Measurements from ENCODE around the gene MMP24. TPM values are rescaled to one million over a fixed set of nuclear protein-coding genes. Genes with fewer than 3 reads are reported as not detected.
"Not testable (repeated sequence)": the region's sequence is repeated elsewhere in the genome, so short reads cannot be mapped to it uniquely, and the experiment has no call there.

The MMP24 gene
- total and polyA plus RNA-seq, 5 donors = 0.27 to 0.48 (median 0.40) TPM

DNA sequence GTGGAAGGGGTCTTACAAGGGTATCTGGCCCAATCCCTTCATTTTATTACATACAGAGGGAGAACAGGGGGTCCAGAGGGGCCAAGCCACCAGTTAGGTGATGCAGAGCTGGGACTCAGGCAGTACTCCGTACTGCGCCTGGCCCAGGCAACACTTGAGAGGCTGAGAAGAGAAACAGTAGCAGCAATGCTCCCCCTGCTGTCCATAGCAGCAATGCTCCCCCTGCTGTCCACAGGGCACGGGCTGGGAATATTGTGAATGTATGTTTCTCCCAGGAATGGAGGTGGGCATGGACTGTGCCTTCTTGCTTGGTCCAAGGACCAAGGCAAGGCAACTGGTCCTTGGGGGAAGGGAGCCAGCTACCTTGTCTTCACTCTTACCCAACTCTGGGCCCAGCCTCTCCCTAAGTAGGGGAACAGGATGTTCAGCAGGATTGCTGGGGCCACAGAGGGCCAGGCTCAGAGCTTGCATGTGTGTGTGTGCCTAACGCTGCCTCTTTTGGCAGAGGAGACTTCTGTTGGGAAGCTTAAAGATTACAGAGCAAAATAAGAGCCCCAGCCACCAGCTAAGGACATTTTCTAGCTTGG, 80.5 kb downstream of the MMP24 start:
- peak; percentile 48 to 76 (median 71) for DNase-seq
- Histone ChIP-seq H3K27me3 (ENCODE audit: control insufficient read depth, insufficient read depth) (no peaks in the 10 kb centered on the region), H3K9me3 (ENCODE audit: control insufficient read depth, low read length) (no peaks in the 10 kb centered on the region), H3K4me3 (ENCODE audit: low read length) (no peak overlapping the region), H3K27ac (ENCODE audit: low read length) (peak overlapping the region; percentile 25), H3K4me1 (ENCODE audit: control insufficient read depth, insufficient read depth, low read length) (peaks cover 14% of the 10 kb centered on the region)
- peak; percentile 58 to 67 for ATAC-seq
- 38% methylated on average over 4 of the region's 4 CpGs for WGBS
- intact Hi-C loops (cut with DNase I) = no loop called here

DNA sequence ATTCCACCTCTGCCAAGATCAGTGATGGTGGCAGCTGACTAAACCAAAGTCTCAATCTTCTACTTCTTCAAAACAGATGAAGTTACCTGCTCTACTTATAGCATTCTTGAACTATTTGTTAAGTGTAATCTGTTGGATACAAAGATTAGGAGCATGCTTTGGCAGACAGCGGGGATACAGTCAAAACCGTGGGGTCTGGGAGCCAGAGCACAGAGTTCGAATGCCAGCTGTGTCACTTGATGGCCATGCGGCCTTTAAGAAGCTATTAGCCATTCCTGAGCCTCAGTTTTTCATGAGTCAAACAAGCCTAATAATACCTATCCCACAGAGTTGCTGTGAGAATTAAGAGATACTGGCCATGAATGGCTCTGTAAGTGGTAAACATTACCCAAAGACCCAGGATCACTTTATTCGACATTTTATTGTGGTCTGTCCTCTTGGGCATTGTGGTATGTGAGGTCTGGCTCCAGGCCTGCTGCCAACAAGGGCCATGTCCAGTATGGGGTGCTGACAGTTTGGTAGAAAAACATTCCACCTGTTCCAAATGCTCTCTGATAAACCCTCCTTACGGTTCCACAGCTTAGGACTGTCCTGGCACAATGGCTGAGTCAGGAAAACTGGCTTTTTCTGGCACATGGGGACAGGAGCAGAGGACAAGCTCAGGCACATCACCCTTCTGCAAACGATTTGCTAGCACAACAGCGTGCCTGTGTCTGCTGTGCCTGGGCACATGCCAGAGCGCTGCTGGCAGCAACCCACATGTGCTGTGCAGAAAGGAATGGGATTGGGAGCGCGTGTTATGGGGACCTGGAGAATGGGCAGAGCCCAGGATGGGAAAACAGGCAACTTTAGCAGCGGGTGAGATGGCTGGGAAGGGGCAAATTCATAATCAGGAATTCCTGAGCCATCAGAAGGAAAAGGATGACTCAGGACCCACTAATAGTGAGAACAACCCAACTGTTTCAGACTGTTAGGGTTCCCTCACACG, 81.5 kb downstream of the MMP24 start:
- H3K4me1 ChIP-seq (ENCODE audit: control insufficient read depth, insufficient read depth, low read length) = peaks cover 14% of the 10 kb centered on the region
- peak; percentile 70 to 89 (median 88) for DNase-seq
- ATAC-seq = peak; percentile 46 to 69
- H3K4me3 ChIP-seq (ENCODE audit: low read length) = no peak overlapping the region
- WGBS = 52% methylated on average over 13 of the region's 13 CpGs
- H3K27ac ChIP-seq (ENCODE audit: low read length) = peak overlapping the region; percentile 43
- intact Hi-C loops (cut with DNase I) = no loop called here
- H3K27me3 ChIP-seq (ENCODE audit: control insufficient read depth, insufficient read depth) = no peaks in the 10 kb centered on the region
- H3K9me3 ChIP-seq (ENCODE audit: control insufficient read depth, low read length) = no peaks in the 10 kb centered on the region

DNA sequence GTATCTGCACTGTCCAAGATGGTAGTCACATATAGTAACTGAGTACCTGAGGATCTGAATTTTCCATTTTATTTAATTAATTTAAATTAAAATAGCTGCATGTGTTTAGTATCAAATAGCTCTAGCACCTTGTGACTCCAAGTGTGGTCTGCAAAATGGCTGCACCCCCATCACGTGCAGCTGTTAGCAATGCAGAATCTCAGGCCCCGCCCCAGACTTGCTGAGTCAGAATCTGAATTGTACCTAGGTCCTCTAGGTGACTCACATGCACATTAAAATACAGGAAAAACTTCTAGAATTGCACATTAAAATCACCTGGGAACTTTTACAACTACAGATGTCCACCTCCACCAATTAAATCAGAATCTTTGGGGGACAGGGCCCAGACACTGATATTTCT, 84.9 kb downstream of the MMP24 start:
- DNase-seq = no peak
- Histone ChIP-seq H3K4me1 (ENCODE audit: control insufficient read depth, insufficient read depth, low read length) (peaks cover 11% of the 10 kb centered on the region), H3K4me3 (ENCODE audit: low read length) (no peak overlapping the region), H3K9me3 (ENCODE audit: control insufficient read depth, low read length) (no peaks in the 10 kb centered on the region), H3K27ac (ENCODE audit: low read length) (no peak overlapping the region), H3K27me3 (ENCODE audit: control insufficient read depth, insufficient read depth) (no peaks in the 10 kb centered on the region)
- whole genome bisulfite sequencing = 92% methylated on average over 2 of the region's 2 CpGs
- intact Hi-C loops (cut with DNase I) = no loop called here
- no peak for ATAC-seq

DNA sequence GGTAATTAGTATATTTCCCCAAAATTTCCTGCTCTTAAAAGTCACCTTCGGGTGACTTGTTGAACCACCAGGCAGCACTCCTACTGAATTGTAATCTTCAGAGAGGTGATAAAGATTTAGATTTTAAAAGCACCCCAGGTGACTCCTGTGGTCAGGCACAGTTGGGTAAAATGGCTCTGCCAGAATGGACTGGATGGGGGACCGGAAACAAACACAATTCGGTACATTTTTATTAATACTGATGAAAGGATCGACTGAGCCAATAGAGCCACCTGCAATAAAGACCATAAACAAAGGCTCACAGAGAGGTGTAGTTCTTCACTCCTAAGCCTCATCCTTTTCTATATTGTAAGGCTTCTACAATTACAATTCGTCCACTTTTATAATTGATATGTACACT, 85.3 kb downstream of the MMP24 start:
- no peaks in the 10 kb centered on the region for H3K9me3 ChIP-seq (ENCODE audit: control insufficient read depth, low read length)
- no peaks in the 10 kb centered on the region for H3K27me3 ChIP-seq (ENCODE audit: control insufficient read depth, insufficient read depth)
- WGBS = 93% methylated on average over 5 of the region's 5 CpGs
- H3K4me1 ChIP-seq (ENCODE audit: control insufficient read depth, insufficient read depth, low read length) = peaks cover 9% of the 10 kb centered on the region
- no peak overlapping the region for H3K4me3 ChIP-seq (ENCODE audit: low read length)
- intact Hi-C loops (cut with DNase I) = no loop called here
- no peak for ATAC-seq
- H3K27ac ChIP-seq (ENCODE audit: low read length) = no peak overlapping the region
- DNase-seq = no peak

DNA sequence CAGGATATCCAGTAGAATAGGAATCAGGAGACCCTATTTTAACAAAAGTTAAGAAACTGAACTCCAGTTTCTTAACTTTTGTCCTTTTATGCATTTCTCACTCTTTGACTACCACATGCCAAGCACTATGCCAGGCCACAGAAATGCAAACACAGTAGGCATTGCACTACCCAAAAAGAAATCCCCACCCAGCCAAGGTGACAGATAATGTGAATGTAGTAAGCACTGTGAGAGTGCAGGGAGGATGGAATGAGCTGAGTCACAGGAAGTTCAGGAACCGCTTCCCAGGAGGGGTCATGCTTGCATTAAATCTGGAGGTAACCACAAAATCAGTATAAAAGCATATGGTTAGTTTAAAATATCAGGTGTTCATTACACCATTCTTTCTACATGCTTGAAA, 85.8 kb downstream of the MMP24 start:
- WGBS = 85% methylated on average over 1 of the region's 1 CpG
- ATAC-seq (no peak), DNase-seq (no peak)
- no peak overlapping the region for H3K4me3 ChIP-seq (ENCODE audit: low read length)
- no peak overlapping the region for H3K27ac ChIP-seq (ENCODE audit: low read length)
- H3K27me3 ChIP-seq (ENCODE audit: control insufficient read depth, insufficient read depth) = no peaks in the 10 kb centered on the region
- H3K9me3 ChIP-seq (ENCODE audit: control insufficient read depth, low read length) = no peaks in the 10 kb centered on the region
- intact Hi-C loops (cut with DNase I) = no loop called here
- H3K4me1 ChIP-seq (ENCODE audit: control insufficient read depth, insufficient read depth, low read length) = peaks cover 6% of the 10 kb centered on the region

DNA sequence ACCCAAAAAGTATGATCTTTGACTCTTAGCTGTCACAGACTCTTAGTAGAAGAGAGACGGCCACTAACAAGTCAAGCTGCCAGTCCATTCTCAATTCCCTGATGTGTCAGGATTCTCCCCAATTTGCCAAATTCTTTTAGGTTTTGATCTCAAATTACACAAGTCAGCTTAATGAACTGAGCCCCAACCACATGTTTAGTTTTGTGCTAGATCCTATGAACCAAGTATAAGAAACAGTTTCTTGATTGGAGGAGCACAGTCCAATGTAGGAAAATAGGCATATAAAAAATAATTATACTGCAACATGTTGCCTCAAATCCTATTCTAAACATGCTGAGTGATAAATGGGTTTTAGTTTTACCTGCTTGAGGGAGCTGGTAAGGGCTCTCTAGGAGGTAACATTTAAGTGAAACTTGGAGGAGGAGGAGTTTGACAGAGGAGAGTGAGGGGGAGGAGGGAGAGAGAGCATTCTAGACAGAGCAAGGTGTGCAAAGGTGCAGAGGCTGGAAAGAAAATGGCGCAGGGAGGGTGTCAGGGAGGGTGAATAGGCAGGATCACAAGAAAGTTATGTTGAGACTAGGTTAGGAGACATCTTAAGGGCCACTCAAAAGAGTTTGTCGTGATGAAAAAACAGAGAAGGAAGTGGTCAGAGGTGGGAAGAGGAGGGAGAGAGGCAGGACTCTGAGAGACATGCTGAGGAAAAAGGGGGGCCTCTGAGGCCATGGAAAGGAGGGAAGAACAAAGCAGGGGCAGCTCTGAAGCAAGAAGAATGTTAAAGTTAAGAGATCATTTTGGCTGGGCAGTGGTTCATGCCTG, 88.5 kb downstream of the MMP24 start:
- no peak for DNase-seq
- Histone ChIP-seq H3K27ac (ENCODE audit: low read length) (no peak overlapping the region), H3K9me3 (ENCODE audit: control insufficient read depth, low read length) (no peaks in the 10 kb centered on the region), H3K27me3 (ENCODE audit: control insufficient read depth, insufficient read depth) (no peaks in the 10 kb centered on the region), H3K4me1 (ENCODE audit: control insufficient read depth, insufficient read depth, low read length) (no peaks in the 10 kb centered on the region), H3K4me3 (ENCODE audit: low read length) (no peak overlapping the region)
- no peak for ATAC-seq
- WGBS = 76% methylated on average over 3 of the region's 3 CpGs
- intact Hi-C loops (cut with DNase I) = no loop called here

DNA sequence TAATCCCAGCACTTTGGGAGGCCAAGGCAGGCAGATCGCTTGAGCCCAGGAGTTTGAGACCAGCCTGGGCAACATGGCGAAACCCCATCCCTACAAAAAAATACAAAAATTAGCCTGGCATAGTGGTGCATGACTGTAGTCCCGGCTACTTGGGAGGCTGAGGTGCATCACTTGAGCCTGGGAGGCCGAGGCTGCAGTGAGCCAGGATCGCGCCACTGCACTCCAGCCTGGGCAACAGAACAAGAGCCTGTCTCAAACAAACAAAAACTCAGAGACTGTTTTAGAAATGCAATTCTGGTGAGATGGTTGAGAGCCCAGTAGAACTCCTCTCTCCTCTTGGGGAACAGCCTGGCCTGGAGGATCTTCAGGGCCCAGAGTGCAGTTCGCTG, 89.1 kb downstream of the MMP24 start:
- intact Hi-C loops (cut with DNase I); H3K4me3 ChIP-seq (ENCODE audit: low read length); DNase-seq; H3K27ac ChIP-seq (ENCODE audit: low read length); H3K4me1 ChIP-seq (ENCODE audit: control insufficient read depth, insufficient read depth, low read length); H3K9me3 ChIP-seq (ENCODE audit: control insufficient read depth, low read length); H3K27me3 ChIP-seq (ENCODE audit: control insufficient read depth, insufficient read depth); ATAC-seq: not testable (repeated sequence)
- WGBS = 94% methylated on average over 7 of the region's 7 CpGs

DNA sequence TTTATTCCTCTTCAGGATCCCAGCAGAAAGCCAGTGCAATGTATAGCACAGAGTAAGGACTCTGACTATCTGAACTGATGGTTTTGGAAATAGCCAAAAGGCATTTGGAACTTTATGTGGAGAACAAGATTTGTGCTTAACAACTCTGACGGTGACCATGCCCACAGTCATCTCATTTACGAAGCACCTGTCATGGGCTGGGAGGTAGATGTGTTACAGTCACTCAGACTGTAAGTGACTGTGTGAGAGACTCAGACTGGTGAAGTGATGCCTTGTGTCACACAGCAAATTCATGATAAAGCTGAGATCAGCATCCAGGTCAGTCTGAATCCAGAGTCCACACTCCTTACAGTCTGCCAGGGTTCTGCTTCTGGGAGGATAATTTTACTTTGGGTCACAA, 89.6 kb downstream of the MMP24 start:
- intact Hi-C loops (cut with DNase I) = no loop called here
- no peak for ATAC-seq
- Histone ChIP-seq H3K4me3 (ENCODE audit: low read length) (no peak overlapping the region), H3K9me3 (ENCODE audit: control insufficient read depth, low read length) (no peaks in the 10 kb centered on the region), H3K27ac (ENCODE audit: low read length) (no peak overlapping the region), H3K27me3 (ENCODE audit: control insufficient read depth, insufficient read depth) (no peaks in the 10 kb centered on the region), H3K4me1 (ENCODE audit: control insufficient read depth, insufficient read depth, low read length) (no peaks in the 10 kb centered on the region)
- 97% methylated on average over 2 of the region's 2 CpGs for WGBS
- no peak for DNase-seq

DNA sequence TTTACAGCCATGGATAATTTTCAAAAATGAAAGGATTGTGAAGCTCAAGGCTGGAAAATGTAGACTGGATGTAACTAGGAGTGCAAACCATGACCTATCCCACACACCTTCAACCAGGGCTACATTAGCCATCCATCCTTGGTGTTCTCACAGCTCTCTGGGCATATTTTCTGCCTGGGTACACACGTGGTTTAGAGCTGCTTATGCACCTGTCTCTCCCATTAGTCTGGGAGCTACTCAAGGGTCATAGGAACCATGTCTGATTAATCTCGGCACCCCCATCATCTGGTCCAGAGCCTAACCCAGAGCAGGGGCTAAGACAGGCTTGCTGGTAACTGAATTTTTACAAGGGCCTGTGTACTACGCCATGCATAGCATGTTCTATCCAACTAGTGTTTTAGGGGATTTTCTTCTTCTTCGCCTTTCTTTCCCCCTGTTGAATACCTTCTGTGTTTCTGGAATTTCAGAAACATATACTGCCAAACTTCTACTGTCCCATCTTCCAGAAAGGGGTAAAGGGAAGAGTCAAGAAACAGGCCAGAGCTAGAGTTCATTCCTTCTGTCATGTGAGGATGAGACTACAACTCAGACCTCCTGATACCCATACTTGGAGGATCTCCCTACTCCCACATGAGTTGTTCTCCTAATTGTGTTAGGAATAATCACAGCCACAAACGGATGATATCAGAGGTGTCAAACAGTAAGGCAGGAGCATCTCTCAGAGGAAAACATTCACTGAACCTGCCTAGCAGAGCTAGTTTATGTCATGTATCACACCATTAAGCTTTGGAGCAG, 91.1 kb downstream of the MMP24 start:
- DNase-seq (no peak), ATAC-seq (no peak)
- Histone ChIP-seq H3K4me3 (ENCODE audit: low read length) (no peak overlapping the region), H3K9me3 (ENCODE audit: control insufficient read depth, low read length) (no peaks in the 10 kb centered on the region), H3K27ac (ENCODE audit: low read length) (no peak overlapping the region), H3K27me3 (ENCODE audit: control insufficient read depth, insufficient read depth) (no peaks in the 10 kb centered on the region), H3K4me1 (ENCODE audit: control insufficient read depth, insufficient read depth, low read length) (no peaks in the 10 kb centered on the region)
- WGBS = 84% methylated on average over 5 of the region's 5 CpGs
- intact Hi-C loops (cut with DNase I) = no loop called here

DNA sequence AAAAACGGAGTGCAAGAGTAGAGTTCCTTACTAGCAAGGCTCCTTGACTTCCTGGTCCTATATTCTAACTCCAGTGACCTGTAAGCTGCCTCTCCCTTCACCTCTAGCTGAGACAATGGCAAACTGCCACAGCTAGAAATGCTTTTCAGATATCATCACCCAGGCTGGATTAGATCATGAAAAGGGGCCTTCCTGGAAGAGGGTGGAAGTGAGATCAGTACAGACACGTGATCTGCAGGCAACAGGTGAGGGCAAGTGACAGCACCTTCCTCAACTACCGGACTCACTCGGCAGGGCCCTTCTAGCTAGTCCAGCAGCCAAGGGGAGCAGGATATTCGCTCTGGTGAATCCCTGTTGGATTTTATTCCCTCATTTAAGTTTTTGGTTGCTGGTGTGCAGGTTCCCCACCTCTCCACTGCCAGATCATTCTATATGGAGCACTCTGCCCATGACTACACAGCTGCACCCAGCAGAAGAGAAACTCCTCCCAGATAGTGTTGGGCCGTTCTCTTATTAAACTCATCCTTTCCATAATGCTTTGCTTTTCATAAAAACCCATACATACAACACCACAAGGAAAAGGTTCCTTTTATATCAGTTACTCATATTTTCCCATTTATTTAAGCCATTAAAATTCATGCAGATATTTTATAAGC, 92.1 kb downstream of the MMP24 start:
- Histone ChIP-seq H3K4me1 (ENCODE audit: control insufficient read depth, insufficient read depth, low read length) (no peaks in the 10 kb centered on the region), H3K27ac (ENCODE audit: low read length) (peak overlapping the region; percentile 36), H3K27me3 (ENCODE audit: control insufficient read depth, insufficient read depth) (no peaks in the 10 kb centered on the region), H3K4me3 (ENCODE audit: low read length) (no peak overlapping the region), H3K9me3 (ENCODE audit: control insufficient read depth, low read length) (no peaks in the 10 kb centered on the region)
- intact Hi-C loops (cut with DNase I) = no loop called here
- 61% methylated on average over 6 of the region's 6 CpGs for WGBS
- peak; percentile 60 to 77 for ATAC-seq
- DNase-seq = no peak

Data from right cardiac atrium (tissue), 5 donors.